Measurements from ENCODE around the gene CNTNAP5. TPM values are rescaled to one million over a fixed set of nuclear protein-coding genes. Genes with fewer than 3 reads are reported as not detected.

Gene CNTNAP5
- total RNA-seq, 2 experiments from 2014 or later: not detected

DNA sequence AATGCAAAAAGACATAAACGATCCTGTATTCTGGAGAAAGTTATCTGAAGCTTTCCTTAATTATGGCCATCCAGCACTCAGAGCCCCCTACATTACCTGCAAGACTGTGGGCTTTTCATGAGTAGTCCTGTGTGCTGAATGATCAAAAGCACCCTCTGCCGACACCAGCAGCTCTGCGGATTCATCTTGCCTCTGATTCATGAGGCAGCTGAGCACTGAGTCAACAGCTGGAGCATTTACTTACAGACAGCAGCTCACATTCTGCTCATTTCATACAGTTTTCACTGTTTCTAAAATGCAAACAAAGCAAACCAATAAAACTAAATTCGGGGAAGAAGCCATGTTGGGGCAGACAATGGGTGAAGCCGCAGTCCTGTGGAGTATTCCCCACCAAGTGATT is 886.5 kb downstream of the CNTNAP5 start:
- no peaks in the 10 kb centered on the region for H3K36me3 Mint-ChIP-seq (ENCODE audit: low read depth)
- H3K27ac Mint-ChIP-seq: no peak overlapping the region
- H3K9me3 Mint-ChIP-seq: peaks cover 3% of the 10 kb centered on the region
- ATAC-seq: no peak
- intact Hi-C loops (cut with micrococcal nuclease): no loop called here
- no peak overlapping the region for H3K4me3 Mint-ChIP-seq
- ChIA-PET POLR2A (no interaction called here), CTCF (no interaction called here)
- no peak for DNase-seq
- H3K27me3 Mint-ChIP-seq: no peaks in the 10 kb centered on the region
- no peaks in the 10 kb centered on the region for H3K4me1 Mint-ChIP-seq (ENCODE audit: low read depth)
- TF ChIP-seq, protein P1, sequence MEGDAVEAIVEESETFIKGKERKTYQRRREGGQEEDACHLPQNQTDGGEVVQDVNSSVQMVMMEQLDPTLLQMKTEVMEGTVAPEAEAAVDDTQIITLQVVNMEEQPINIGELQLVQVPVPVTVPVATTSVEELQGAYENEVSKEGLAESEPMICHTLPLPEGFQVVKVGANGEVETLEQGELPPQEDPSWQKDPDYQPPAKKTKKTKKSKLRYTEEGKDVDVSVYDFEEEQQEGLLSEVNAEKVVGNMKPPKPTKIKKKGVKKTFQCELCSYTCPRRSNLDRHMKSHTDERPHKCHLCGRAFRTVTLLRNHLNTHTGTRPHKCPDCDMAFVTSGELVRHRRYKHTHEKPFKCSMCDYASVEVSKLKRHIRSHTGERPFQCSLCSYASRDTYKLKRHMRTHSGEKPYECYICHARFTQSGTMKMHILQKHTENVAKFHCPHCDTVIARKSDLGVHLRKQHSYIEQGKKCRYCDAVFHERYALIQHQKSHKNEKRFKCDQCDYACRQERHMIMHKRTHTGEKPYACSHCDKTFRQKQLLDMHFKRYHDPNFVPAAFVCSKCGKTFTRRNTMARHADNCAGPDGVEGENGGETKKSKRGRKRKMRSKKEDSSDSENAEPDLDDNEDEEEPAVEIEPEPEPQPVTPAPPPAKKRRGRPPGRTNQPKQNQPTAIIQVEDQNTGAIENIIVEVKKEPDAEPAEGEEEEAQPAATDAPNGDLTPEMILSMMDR (IDR thresholded peaks at IDR 0.05): no peak

DNA sequence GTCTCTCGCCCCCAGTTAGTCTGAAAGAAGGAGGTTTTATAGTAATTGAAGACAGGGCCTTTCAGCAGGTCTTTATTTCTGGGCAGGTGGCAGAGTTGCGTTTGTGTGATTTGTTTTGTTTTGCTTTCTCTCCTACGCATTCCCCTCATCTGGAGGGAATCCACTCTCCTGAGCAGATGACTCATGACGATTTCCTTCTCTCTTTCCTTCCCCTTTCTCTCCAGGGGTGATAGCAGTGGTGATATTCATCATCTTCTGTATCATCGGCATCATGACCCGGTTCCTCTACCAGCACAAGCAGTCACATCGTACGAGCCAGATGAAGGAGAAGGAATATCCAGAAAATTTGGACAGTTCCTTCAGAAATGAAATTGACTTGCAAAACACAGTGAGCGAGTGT is 888.8 kb downstream of the CNTNAP5 start:
- H3K27ac Mint-ChIP-seq: no peak overlapping the region
- peaks cover 3% of the 10 kb centered on the region for H3K9me3 Mint-ChIP-seq
- DNase-seq (no peak), ATAC-seq (no peak)
- H3K4me1 Mint-ChIP-seq (ENCODE audit: low read depth): no peaks in the 10 kb centered on the region
- CTCF ChIA-PET: no interaction called here
- intact Hi-C loops (cut with micrococcal nuclease): no loop called here
- no peaks in the 10 kb centered on the region for H3K27me3 Mint-ChIP-seq
- TF ChIP-seq, protein P1 (IDR thresholded peaks at IDR 0.05): no peak
- POLR2A ChIA-PET: no interaction called here
- H3K4me3 Mint-ChIP-seq: no peak overlapping the region
- no peaks in the 10 kb centered on the region for H3K36me3 Mint-ChIP-seq (ENCODE audit: low read depth)

DNA sequence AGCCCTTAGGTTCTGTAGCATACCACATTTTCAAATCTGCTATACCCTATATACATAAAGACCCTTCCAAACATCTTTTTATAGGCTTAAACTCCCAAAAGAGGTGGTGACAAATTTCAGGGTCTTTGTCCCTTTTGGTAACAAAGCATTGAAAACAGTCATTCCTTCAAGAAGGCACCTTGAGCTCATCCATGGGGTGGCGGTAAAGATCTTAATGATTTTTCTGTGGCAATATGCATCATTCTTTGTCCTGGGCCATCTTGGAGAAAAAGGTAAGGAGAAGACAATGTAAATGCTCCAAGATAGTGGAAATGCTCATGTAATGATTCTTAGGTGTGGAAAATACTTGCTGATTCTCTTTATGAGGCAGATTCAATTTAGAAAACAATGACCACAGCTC is 890.5 kb downstream of the CNTNAP5 start:
- H3K4me3 Mint-ChIP-seq: no peak overlapping the region
- H3K9me3 Mint-ChIP-seq: peaks cover 3% of the 10 kb centered on the region
- no peaks in the 10 kb centered on the region for H3K27me3 Mint-ChIP-seq
- DNase-seq: no peak
- TF ChIP-seq, protein P1 (IDR thresholded peaks at IDR 0.05): no peak
- H3K27ac Mint-ChIP-seq: no peak overlapping the region
- H3K36me3 Mint-ChIP-seq (ENCODE audit: low read depth): no peaks in the 10 kb centered on the region
- no peaks in the 10 kb centered on the region for H3K4me1 Mint-ChIP-seq (ENCODE audit: low read depth)
- ATAC-seq: no peak
- intact Hi-C loops (cut with micrococcal nuclease): no loop called here
- ChIA-PET POLR2A (no interaction called here), CTCF (no interaction called here)

DNA sequence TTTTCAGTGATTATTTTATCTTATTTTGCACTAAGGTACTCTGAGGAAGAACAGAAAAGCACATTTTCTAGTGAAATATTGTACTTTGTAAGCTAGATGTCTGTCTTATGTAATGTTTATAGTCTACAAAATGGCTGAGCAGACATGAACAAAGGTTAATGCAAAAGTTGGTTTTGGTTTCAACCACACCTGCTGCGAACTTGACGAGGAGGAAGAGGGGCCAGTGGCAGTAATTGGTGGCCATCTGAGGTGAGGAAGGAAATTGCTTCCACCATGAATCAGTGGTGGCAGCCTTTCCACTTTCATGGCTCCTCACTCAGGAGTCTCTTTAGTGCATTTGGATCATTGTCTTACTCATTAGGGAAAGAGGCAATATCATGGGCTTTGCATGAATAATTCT is 894.2 kb downstream of the CNTNAP5 start:
- CTCF ChIA-PET: no interaction called here
- TF ChIP-seq, protein P1 (IDR thresholded peaks at IDR 0.05): no peak
- Mint-ChIP-seq H3K27ac (no peak overlapping the region), H3K36me3 (ENCODE audit: low read depth) (no peaks in the 10 kb centered on the region), H3K4me3 (no peak overlapping the region), H3K27me3 (no peaks in the 10 kb centered on the region), H3K4me1 (ENCODE audit: low read depth) (no peaks in the 10 kb centered on the region), H3K9me3 (no peaks in the 10 kb centered on the region)
- POLR2A ChIA-PET: no interaction called here
- ATAC-seq (no peak), DNase-seq (no peak)
- intact Hi-C loops (cut with micrococcal nuclease): no loop called here

DNA sequence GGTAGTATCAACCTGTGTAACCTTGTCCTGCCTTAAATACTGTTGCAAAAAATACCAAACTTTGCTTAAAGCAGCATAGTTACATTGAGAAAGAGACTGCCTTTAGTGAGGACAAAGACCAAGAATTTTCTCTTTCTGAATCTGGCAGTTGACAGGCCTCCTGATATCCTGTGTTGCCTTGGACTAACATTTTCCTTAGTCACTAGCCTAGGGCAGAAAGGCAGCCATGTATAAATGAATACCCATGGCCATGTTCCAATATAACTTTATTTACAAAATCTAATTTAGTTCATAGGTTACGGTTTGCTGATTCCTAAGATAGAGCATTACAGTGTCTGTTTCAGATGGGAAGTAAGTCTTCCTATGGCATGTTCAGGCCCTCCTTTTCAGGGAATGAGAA is 895.4 kb downstream of the CNTNAP5 start:
- no peak for ATAC-seq
- ChIA-PET CTCF (no interaction called here), POLR2A (no interaction called here)
- no peaks in the 10 kb centered on the region for H3K4me1 Mint-ChIP-seq (ENCODE audit: low read depth)
- H3K4me3 Mint-ChIP-seq: no peak overlapping the region
- no peaks in the 10 kb centered on the region for H3K9me3 Mint-ChIP-seq
- no peak for DNase-seq
- no peaks in the 10 kb centered on the region for H3K36me3 Mint-ChIP-seq (ENCODE audit: low read depth)
- no peak overlapping the region for H3K27ac Mint-ChIP-seq
- TF ChIP-seq, protein P1 (IDR thresholded peaks at IDR 0.05): no peak
- no peaks in the 10 kb centered on the region for H3K27me3 Mint-ChIP-seq
- intact Hi-C loops (cut with micrococcal nuclease): no loop called here

All from activated CD8-positive, alpha-beta T cell treated with anti-CD3 and anti-CD28 coated beads for 36 hours (primary cell).